Esophagus muscularis mucosa (tissue), 3 donors: ENCODE data around the gene GAPVD1.
A peak's percentile ranks its signal among the peaks of the same experiment; 100 is the strongest.

Source experiments
- CTCF ChIP-seq, 3 experiments: fragments of 200-600 bp in 2 of 3; fragments of 450-650 bp in 1 of 3; sonication (generic) in 2 of 3; IDR thresholded peaks; one replicate each; pipeline ENCODE4 v1.5.1; 2017 to 2019; ENCODE audit warnings: antibody characterized with exemption in 3 of 3, mild to moderate bottlenecking in 2 of 3, moderate library complexity in 1 of 3
- POLR2A ChIP-seq: fragments of 450-650 bp; IDR thresholded peaks from one replicate; pipeline ENCODE4 v1.6.1; 2017; ENCODE audit warnings: antibody characterized with exemption, moderate library complexity, mild to moderate bottlenecking, low read depth

DNA sequence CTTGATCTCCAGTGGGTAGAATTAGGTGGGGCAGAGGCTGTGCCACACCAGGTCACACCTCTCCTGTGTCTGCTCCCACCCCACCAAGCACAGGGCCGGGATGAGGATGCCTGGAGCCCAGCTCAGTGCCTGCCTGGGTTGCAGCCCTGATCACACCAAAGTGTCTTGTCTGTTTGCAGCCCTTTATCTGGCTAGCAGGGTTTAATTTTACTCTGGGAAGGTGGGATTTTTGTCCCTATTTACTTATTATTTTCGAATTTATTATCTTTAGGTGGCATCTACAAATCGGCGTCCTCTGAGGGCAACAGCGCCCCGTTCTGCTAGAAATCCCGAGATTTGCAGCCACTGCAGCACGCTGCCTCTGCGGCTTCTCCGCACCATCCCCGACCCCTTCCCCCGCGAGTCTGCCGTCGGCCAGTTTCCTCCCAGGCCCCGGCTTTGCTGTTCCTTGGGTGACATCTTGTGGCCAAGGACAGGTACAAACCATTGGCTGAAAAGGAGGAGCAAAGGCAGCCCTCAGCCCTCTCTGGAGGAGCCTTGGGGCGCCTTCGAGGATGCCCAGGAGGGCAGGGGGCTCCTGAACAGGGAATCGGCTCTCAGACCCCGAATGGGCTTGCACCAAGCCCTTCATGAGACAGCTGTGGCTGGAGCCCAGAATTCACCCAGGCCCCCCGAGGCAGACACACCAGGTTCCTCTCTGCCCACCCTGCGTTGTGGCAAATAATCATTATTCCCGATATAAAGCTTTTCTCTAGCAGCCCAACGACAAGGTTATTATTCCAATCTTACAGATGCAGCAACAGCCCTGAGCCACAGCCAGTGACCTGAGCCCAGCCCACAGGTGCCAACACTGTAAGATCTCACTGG, 113.0 kb downstream of the GAPVD1 start:
- peak; percentile 63 to 80 (median 67) for TF ChIP-seq CTCF (IDR thresholded peaks at IDR 0.05)
- no peak for TF ChIP-seq POLR2A
